Retina (tissue), 1 donor: ENCODE measurements around the gene CCDC181.
"Not testable (repeated sequence)": the region's sequence is repeated elsewhere in the genome, so short reads cannot be mapped to it uniquely, and the experiment has no call there.

Experiments used
- DNase-seq: peaks from one replicate; pipeline ENCODE4 v3.0.0-alpha.2; 2016

The CCDC181 gene

DNA sequence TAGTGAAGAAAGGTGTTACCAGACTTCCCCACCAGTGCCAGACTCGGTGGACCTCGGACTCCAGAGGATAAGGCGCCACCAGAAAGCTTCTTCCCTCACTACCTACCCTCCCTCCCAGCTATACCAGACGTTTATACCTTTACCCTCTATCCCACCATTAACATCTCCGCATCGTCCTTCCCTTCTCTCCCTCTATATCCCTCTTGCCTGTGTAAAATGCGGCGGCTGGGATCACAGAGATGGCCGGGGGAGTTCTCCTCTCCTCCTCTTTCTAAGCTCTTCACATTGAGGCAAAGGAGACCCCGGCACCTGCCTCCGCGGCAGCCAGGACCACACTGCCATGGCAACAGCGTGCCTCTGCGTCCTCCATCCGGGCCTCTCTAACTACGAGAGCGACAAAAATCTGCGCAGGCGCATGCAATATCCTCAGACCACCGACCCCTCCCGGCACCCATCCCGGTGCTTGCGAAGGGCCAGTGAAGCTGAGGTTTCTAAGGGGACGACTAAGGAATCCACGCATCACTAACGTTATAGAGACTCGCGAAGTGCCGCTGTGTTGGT is at the start of gene CCDC181:
Gene CCDC181 (minus strand): TSS at position 394 of the 561 bp plus-strand sequence. CDS start 2,547 bp downstream, outside the sequence.
- DNase-seq: peak; percentile 94

DNA sequence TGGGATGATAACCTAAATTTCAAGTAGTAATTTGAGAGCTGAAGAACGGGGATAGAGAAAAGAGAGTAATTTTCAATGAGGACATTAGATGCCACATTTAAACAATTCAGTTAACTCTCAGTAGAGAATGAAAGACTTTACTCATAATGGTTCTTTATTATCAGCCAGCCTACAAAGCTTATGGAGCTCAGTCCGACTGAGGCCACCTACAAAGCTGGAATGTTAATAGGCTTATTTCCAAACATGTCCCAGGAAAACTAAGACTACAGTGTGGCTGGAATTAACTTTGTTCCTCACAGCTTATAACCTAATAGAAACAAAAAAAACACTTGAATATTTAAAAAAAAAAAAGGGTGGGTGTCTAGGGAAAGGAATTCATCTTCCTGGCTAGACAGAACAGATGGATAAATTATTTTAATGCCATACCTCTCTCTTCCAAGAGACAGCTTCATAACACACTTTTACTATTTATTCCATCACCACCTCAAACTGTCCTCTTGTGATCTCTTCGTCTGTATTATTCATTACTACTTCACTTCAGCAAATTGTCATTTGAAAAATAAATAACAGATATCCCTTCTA is 48.6 kb upstream of the CCDC181 start:
- no peak for DNase-seq

DNA sequence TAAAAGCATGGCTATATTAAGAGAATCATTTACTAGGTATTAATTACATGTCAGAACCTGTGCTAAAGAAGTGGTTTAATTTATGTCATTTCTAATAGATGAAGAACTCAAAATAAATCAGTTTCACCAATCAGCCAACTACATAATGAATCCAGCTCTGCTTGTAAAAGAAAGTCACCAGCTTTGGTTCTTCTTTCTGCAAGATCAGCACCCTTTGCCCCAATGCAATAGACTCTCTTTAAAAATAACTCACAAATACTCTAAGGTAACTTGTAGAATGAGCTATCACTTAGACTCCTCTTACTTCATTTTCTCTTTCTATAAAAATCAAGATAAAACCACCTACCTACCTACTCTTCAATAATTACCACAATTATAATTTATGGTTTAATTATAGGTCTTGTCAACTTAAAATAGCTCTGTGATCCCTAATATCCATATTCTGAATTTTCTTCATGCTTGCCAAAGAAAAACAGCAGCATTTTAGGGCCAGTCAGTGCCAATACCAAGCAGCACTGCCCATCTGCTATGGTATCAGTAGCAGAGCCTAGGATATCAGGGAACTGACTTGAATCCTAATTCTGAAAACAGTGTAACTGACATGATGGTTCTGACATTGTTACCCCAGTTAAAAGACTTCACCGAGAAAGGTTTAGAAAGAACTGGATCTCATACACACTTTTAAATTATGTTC is 47.2 kb upstream of the CCDC181 start:
- DNase-seq: no peak

DNA sequence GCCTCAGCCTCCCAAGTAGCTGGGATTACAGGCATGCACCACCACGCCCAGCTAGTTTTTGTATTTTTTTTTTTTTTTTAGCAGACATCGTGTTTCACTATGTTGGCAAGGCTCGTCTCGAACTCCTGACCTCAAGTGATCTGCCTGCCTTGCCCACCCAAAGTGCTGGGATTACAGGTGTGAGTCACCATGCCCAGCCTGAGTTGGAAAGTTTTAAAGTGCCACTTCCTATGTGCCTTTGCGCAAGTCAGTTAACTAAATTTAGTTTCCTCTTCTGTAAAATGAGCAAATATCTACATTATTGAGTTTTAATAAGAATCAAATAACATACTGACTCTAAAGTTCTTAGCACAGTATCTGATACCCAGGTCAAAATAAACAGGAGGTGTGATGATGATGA is 46.1 kb upstream of the CCDC181 start:
- DNase-seq: no peak

DNA sequence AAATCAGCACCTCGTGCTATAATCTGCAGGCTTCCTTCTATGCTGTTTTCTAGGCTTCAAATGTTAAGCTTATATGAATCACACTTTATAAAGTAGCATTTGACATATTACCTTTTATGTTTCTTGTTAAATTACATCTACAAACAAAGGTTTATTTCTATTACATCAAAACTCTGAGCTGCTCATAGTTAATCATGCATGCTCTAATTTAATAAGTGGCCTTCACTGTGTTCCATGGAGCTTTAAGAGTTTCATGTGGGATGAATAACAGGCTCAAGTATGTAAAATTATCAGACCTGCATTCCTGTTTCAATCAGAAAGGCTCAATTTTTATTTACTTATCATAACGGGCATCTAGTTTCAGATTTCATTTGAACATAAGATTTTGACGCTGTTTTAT is 45.5 kb upstream of the CCDC181 start:
- DNase-seq: no peak

DNA sequence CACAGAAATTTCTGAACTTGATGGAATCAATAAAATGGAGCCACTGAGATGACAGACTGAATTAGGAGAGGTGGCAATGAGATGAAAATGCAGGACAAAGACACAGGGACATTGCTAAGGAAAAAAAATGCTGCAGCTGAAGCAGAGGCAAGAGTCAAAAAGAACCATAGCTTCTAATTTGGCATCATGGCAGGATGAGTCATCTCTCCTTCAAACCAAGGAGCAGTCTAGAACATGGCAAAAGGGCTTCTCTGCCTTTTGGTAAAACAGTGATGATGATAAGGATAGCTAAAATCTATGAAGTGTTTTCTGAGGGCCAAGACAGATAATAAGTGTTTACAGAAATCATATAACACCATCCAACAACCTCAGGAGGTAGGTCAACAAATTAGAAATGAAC is 41.7 kb upstream of the CCDC181 start:
- DNase-seq: no peak

DNA sequence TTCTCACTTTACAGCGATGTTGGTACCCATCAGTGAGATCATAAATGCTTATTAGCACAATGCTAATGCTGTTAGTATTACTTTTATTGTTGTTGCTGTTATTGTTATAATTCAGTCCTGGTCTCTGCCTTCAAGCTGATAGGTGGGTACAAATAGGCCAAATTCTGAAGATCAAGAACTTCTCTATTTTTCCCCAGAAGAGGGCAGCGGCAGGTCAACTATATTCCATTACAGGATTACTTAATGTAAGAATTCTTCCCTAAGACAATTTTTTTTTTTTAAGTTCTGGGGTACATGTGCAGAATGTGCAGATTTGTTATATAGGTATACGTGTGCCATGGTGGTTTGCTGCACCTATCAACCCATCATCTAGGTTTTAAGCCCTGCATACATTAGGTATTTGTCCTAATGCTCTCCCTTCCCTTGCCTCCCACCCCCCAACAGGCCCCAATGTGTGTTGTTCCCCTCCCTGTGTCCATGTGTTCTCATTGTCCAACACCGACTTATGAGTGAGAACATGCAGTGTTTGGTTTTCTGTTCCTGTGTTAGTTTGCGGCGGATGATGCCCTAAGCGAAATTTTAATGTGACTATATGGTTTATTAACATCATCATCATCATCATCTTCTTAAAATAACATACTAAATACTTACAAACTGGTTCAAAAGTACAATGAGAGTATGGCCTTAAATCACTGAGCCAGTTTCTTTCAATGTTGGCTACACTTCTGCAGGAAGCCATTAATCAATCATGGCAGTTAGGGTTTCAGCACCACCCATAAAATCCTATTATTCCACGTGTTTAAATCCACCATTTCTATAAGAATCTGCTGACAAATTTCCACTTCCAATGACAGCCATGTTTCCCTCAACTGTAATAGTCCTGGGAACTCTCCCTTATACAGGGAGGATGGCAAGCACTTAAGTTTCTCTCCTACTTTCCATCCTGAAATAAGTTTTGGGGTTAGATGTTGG is 39.3 kb upstream of the CCDC181 start:
- peak; percentile 25 for DNase-seq

DNA sequence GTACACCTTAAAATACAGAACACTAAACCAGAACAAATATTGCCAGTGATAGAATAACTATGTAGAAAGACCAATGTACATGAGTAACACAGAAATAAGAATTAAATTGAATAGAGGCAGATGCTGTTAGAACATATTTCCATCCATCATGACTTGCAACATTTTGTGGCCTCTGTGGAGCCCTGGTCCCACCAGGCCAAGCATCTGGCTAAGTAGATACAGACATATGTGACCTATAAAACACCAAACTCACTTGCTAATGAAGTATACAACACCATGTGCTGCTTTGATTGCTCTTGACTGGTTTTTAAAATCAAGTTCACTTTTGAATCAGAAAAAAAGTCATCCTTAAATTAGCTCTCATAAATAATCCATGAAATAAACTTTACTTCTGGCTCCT is 38.0 kb upstream of the CCDC181 start:
- DNase-seq: no peak

DNA sequence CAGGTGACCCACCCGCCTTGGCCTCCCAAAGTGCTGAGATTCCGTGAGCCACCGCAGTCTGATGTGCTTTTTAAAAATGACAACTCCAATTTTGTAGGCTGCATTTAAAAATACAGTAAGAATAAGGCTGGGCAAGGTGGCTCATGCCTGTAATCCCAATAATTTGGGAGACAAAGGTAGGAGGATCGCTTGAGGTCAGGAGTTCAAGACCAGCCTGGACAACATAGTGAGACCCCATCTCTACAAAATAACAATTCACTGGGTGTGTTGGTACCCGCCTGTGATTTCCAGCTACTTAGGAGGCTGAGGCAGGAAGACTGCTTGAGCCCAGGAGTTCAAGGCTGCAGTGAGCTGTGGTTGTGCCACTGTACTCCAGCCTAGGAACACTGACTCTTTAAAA is 35.1 kb upstream of the CCDC181 start:
- no peak for DNase-seq

DNA sequence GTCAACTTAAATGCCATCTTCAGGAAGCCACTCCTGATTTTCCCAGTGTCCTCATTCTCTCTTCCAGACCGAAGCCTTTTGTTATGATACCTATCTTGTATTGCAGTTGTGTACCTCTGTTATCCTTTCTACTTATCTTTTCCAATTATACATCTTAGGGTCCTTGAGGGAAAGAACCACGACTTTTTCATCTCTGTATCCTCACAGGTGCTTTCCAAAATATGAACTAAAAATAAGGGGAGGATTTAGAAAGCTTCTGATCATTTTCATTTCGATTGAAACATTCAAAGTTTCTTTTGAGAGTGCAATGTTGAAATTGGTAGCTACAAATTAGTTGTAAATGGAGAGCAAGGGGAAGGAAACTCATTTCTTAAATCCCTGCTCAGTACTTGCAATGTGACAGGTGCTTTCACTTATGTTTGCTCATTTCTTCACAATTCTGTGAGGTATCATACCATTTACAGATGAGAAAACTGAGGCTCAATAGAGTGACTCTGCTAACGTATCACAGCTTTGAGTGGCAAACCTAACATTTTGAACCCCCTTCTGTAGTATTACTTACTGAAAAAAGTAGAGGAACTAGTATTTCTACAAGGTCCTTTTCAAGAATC is 34.2 kb upstream of the CCDC181 start:
- no peak for DNase-seq

DNA sequence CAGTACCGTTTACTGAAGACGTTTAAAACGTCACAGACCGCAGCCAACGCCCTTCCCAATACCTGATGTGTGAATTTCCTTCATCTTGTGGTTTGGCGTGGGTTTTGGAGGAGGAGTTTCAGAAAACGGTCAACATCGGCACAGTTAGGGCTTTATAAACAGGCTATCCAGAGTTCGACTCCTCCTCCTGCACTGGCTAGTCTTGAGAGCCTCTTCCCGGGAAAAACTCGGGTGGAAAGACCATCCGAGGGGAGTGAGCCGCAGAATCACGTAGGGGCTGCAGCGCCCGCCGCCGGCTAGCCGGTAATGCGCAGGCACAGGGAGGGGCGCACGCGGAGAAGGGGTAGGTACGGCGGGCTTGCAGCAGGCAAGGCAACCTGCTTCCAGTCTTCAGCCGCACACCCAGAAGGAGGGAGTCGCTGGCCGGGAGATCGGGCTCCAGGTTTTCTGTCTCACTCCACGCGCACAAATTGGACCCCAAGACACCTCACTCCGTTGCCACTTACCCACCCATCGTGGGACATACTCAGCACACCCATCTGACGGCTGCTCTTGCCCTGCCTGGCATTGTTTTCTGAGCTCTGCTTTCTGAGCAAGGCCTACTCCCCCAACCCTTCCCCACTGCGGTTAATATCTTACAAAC is 33.0 kb upstream of the CCDC181 start:
- DNase-seq: peak; percentile 43

DNA sequence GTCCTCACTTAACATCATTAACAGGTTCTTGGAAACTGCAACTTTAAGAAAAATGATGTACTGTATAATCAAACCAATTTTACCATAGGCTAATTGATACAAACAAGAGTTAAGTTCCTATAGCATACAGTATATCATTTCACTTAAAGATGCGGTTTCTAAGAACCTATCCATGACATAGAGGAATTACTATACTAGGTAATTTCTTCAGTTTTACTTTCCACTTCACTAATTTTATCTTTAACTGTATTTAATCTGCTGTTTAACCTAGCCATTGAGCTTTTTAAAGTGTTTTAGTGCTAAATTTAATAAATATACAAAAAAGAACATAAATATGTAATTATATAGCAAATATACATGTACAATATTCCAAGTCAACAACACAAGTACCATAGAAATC is 30.2 kb upstream of the CCDC181 start:
- no peak for DNase-seq

DNA sequence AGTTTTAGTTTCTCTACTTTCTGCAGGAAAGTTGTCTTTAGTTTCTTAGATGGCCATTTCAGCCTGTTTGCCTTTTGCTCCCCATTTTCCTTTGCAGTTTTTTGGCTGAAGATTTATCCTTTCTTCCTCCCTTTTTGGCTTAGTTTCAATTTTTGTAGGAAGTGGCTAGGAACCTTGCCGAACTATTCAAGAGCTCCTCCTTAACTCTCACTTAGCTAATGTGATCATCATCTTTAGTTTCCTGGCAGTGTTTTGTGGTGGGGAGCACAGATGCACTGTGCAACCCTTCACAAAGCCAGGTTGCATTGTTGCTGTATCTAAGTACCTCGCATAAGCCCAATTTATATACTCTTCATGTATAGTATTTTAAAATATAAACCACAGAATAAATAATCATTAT is 28.8 kb upstream of the CCDC181 start:
- no peak for DNase-seq

DNA sequence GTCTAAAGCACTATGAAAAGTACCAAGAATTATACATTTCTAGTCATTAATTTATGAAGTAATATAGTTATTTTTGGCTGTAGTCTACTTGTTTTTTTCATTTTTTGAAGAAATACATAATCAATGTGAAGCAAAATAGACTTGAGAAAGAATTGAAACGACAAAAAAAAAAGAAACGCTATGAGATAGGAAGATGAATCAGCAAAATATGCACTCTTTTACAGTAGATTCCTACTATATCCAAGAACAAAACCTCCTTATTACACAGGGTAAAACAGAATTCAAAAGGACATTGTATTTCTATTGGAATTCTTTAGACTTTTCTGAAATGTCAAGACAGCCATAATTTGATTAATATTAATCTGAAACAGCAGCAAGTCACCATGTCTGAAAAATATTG is 25.6 kb upstream of the CCDC181 start:
- DNase-seq: no peak

DNA sequence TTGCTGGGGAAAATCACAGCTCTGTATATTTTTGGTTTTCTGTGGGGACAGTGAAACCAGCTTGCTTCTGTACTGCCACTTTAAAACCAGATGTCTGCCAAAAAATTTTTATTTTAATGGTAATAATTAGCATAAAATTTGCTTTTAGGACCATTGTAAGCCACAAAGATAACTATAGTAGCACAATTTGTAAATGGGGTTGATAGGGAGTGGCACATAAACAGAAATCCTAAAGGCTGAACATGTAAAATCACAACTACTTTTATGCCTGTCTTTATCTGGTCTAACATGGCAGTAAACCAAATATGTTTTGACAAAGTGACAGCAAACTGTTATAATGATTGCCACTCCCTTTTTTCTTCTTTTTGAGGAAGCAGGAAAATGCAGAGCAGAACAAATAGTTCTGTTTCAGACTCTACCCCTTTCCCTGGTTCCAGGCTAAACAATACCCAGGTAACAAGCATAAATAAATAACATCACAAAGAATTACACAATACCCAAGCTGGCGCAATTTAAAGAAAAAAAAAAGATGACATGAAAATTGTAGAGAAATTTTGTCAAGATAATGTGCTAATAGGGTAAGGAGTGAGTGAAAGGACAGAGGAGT is 24.0 kb upstream of the CCDC181 start:
- DNase-seq: no peak

DNA sequence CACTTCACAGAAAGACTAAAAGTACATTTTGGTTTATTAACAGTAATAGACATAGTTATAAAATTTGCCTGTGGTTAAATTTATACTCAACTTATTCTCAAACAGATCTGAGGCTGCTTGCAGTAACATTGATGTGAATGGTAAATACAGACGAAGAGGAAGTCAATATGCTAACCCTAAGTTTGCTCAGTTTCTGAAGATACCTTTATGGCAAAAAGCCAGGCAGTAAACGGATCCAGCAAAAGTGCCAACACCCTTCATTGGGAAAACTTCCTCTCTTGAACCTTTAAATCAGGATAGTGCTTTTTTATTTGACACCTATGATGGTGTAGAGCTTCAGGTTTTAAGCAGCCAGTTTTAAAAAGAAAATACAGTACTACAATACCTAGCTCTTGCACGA is 16.6 kb upstream of the CCDC181 start:
- DNase-seq: no peak

DNA sequence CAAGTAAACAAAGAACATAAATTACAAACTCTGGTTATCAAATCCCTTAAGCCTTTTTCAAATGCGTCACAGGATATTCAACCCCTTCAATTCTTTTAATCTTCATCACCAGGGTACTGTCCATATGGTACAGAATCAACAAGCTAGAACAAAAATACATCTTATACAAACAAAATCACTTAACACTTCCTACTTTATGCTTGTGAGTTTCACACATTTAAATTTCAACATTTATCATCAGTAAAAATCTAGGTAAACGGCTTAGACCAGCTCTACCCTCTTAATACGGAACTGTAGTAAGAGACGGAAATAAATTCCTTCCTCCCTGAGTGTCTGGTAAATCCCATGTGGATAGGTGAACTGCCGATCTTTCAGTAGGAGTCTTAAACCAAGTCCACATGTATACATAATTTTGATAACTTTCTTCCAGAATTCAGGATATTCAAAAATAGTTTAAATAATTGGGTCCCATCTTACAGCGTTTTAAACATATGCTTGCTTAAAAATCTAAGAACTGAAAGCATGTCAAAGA is 1.0 kb downstream of the CCDC181 start:
- no peak for DNase-seq

DNA sequence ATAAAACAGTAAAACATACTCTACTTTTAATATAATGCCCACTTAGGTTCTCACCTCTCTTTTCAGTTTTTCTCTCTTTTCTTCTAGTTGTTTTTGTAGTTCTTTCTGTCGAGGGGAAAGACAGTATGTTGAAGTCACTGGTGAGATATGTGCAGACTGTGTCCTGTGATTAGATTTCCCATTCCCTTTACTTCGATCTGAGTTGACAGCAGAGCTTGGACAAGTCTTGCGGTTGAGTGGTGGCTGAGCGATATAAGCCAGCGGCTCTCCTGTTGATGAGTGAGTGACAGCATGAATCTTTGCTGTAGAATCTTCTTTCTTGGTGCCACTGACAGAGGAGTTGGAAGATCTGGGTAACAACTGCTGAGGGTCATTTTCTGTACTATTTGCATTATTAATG is 6.0 kb downstream of the CCDC181 start:
- no peak for DNase-seq

DNA sequence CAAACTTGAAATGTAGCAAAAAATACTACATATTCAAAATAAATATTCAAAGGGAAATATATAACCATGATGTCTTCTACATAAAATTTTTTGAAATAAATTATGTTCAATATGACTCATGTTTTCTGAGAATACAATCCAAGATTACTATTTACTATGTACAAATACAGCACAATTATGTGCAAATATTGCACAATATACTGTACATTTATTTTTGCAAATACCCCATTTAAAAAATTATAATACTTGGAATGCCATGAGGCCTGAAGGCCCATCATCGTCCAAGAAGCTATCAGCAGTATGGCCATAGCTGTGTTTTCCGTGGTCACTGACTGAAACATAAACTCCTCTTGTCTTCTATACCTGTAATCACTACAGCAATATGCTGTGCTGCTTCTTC is 12.3 kb downstream of the CCDC181 start:
- no peak for DNase-seq

DNA sequence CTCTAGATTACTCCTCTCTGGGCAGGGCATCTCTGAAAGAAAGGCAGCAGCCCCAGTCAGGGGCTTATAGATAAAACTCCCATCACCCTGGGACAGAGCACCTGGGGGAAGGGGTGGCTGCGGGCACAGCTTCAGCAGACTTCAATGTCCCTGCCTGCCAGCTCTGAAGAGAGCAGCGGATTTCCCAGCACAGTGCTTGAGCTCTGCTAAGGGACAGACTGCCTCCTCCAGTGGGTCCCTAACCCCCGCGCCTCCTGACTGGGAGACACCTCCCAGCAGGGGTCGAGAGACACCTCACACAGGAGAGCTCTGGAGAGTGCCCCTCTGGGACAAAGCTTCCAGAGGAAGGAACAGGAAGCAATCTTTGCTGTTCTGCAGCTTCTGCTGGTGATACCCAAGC is 18.9 kb downstream of the CCDC181 start:
- not testable (repeated sequence) for DNase-seq

DNA sequence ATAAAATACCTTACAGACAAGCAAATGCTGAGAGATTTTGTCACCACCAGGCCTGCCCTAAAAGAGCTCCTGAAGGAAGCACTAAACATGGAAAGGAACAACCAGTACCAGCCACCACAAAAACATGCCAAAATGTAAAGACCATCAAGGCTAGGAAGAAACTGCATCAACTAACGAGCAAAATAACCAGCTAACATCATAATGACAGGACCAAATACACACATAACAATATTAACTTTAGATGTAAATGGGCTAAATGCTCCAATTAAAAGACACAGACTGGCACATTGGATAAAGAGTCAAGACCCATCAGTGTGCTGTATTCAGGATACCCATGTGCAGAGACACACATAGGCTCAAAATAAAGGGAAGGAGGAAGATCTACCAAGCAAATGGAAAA is 24.7 kb downstream of the CCDC181 start:
- DNase-seq: not testable (repeated sequence)

DNA sequence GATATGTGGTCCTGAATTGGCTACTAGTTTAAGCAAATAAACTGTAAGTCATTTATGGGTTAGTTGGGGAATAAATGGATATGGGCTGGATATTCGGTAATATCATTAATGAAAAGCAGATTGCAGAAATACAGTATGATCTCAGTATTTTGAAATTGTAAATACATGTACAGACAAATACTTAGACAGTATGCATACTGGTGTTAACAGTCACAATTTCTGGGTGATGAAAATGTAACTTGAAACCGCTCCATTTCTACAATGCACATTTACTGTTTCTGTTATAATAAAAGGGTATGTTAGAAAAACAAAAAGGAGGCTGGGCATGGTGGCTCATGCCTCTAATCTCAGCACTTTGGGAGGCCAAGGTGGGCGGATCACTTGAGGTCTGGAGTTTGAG is 31.3 kb downstream of the CCDC181 start:
- DNase-seq: no peak
